Non-pigmented ciliary epithelial cell (primary cell): ENCODE data around the gene LRRIQ1.
"Not testable (repeated sequence)": the region's sequence is repeated elsewhere in the genome, so short reads cannot be mapped to it uniquely, and the experiment has no call there.

Source experiments
- DNase-seq: peaks from one replicate; pipeline ENCODE4 v3.0.0-alpha.2; 2010; ENCODE audit warnings: low read depth

The LRRIQ1 gene

GRCh38 chr12:85206543-85206942 is 170.4 kb downstream of the LRRIQ1 start:
- no peak for DNase-seq

GRCh38 chr12:85224339-85224738 is 188.2 kb downstream of the LRRIQ1 start:
- not testable (repeated sequence) for DNase-seq

GRCh38 chr12:85225501-85225900 is 189.3 kb downstream of the LRRIQ1 start:
- no peak for DNase-seq

GRCh38 chr12:85237327-85237726 is 201.2 kb downstream of the LRRIQ1 start:
- DNase-seq, result no peak

- no peak for DNase-seq
Observed at GRCh38 chr12:85244561-85244960, 208.4 kb downstream of the LRRIQ1 start.

DNA sequence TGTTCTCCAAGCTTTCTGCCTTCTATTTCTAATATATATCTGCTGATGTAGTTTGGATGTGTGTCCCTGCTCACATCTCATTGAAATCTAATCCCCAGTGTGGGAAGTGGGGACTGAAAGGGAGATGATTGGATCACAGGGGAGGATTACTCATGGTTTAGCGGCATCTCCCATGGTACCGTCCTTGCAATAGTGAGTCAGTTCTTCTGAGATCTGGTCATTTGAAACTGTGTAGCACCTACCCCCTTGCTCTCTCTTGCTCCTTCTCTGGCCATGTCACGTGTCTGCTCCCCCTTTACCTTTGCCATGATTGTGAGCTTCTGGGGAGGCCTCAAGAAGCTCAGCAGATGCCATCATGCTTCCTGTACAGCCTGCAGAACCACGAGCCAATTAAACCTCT is 217.7 kb downstream of the LRRIQ1 start:
- DNase-seq, result no peak

- DNase-seq, result no peak
Observed at GRCh38 chr12:85257671-85258070, 221.5 kb downstream of the LRRIQ1 start.

- DNase-seq, result no peak
Observed at GRCh38 chr12:85260447-85260846, 224.3 kb downstream of the LRRIQ1 start.

GRCh38 chr12:85260896-85261295 is 224.7 kb downstream of the LRRIQ1 start:
- no peak for DNase-seq

DNA sequence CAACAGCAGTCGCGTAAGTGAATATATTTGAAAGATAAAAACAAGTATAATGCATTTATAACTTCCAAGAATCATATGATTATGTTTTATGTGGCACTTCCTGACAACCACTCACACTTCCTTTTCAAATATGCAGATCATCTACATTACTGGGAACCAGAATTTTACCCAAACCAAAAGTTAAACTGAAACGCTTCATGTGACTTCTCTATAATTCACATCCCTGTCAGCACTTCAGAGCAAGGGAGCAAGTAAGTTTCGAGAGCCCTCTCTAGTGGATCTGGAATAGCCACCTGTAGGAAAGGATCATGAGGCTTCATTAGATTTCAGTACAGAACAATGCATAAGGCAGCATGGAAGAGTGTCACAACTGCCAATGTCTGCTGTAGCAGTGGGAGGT is 230.2 kb downstream of the LRRIQ1 start:
- no peak for DNase-seq

DNA sequence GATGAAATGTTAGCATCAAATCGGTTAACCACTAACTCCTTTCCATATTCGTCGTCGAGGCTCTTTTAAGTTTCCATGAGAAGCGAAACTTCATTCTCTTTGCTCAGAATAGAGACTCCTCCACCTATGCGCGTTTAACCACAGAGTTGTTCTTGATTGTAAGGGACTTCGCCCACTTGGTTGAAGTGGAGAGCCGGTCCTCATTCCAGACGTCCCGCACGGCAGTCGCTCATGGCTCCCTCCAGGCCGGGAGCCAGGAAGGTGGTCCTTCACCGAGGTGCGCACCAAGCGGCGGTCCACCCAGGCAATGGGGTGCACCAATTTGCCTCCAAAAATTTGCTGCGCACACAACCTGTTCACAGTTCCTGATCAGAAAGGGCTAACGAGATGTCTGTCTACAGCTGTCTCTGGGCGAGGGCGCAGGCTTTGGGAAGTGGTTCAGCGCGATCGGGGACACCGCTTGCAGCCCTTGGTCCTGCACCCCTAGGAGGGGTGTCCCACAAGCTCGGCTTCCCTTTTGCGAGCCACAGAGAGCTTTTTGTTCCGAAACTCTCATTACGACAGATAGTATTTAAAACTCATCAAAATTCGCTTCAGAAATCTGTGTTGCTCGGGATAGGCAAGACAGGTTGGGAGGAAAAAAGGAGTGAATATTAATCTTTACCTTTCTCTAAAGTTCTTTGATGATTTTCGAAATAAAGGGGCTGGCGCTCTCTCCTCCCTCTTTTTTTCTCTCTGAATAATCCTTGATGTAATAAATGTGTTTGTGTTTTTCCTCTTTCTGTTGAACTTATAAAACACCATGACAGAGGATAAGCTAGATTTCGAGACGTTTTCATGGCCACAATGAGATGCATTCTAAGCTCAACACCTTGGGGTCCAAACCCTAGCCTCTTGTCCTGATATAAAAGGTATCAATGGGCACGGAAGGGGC is 237.5 kb downstream of the LRRIQ1 start:
- no peak for DNase-seq

DNA sequence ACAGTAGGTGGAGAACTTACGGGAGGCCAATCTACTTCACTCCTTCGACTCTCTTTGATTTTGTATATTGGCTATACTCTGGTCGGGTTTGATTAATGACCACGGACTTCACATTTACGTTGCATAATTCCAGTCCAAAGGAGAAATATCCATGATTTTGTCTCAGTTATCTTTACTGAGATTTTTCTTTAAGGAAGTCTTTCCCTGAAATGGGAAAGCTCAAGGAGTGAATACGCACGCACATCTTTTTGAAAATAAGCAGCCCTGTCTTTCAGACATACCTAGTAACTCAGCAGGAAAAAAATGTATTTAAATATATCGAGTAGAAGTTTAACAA is 238.1 kb downstream of the LRRIQ1 start:
- DNase-seq, result no peak

GRCh38 chr12:85275374-85275773 is 239.2 kb downstream of the LRRIQ1 start:
- DNase-seq, result no peak

DNA sequence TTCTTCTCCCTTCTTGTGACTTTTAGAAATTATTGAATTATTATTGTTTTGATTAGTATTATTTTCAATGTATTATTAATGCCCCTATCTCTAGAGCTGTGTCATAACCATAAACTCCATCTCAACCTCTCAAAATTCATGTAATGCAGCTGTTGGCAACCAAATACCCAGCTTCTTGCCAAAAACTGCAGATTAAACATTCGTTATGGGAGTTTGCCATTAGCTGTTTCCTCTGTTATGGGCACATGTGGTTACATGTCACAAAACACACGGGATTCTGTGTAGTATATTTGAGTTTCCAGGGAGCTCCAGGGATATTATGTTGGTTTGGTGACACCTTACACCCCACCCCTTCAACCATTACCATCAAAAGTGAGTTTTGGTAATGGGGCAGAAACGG is 241.0 kb downstream of the LRRIQ1 start:
- DNase-seq, result no peak

- DNase-seq, result no peak
Observed at GRCh38 chr12:85277900-85278597, 241.9 kb downstream of the LRRIQ1 start.

GRCh38 chr12:85278598-85279448 is 242.7 kb downstream of the LRRIQ1 start:
- no peak for DNase-seq

GRCh38 chr12:85279449-85280164 is 243.5 kb downstream of the LRRIQ1 start:
- DNase-seq, result no peak

DNA sequence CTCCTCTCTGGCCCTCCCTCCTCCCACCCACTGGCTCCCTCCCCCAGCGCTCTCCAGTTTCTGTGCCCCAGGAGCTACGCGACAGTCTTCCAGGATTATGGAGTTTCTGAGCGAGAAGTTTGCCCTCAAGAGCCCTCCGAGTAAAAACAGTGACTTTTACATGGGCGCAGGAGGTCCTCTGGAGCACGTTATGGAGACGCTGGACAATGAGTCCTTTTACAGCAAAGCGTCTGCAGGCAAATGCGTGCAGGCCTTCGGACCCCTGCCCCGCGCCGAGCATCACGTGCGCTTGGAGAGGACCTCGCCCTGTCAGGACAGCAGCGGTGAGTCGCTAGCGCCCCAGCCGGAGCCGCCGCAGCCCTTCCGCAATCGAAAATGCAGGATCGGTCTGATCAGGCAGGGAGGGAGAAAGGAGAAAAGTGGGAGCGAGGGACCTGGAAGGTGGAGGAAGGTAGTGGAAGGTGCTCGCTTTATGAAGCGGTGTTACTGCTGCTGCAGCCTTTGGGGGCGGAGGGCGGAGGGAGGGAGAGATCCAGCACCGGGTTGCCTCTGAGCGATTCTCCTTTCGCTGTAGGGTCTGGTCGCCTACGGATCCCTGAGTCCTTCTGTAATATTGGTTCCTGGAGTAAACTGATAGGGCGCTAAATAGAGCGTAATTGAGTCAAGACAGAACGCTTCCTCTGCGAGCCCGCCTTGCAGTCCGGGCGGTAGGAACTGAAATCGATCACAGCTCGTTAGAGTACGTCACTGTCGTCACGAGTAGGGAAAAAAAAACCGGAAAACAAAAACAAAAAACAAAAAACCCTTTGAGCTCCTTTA is 244.2 kb downstream of the LRRIQ1 start, which contains the start of gene ALX1:
ALX1 (plus strand) TSS at position 56 of the 819 bp plus-strand sequence; CDS start at position 98, 42 bp downstream.
- DNase-seq, result no peak

DNA sequence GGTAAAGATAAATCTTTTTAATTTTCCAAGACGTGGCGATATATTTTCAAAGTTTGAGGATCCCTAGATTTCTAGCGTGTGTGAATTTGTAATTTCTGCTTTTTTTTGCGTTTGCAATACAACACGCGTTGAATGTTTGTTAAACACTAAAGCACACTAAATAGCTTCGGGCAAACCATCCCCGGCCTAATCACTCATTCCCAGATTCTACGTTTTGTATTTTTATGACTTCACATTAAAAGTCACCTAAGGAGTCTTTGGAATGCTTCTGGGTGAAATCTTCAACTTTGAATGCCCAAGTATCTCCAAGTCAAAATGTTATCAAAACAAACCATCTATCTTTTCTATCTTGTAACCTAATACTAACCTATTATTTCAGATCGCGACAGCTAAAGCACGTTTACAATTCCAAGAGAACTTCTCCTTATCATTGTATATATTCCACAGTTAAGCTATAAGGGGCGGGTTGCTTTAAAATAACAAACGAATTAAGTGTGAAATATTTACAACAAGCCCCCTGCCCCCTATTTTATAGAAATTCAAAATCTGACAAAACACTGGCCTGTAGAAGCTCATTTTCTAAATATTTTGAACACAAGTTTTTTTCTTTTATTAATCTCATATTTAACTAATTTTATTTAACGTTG is 245.0 kb downstream of the LRRIQ1 start:
- no peak for DNase-seq

DNA sequence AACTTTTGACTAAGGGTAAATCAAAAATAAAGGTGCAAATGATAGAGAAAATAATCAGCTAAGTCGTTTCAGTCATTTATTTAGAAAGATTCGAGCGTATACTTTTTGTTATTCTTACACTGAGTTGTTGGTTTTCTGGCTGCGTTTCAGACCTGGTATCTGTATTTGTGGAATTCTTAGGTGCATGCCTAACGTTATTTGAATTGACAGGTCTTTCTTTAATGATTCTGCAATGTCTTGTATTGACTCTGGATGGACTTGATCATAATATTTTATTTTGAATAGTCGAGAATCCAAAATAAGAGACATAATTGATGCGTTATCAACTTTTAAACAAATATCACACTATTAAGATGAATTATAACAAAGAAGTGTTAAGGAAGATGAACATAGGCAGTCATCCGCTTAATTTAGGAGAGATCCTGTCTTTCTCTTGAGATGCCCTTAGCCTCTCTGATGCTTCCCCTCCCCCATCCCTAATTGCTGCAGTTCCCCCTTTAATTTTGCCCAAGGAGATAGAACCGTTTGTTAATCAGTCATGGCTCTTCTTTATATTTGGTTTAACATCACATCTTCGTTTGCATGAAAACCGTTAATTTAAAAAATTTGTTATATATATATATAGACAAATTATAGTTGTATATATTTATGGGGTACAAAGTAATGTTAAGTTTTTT is 245.6 kb downstream of the LRRIQ1 start:
- no peak for DNase-seq
